H54 (cell line): ENCODE measurements around the gene HTR2C.
"Not testable (repeated sequence)": the region's sequence is repeated elsewhere in the genome, so short reads cannot be mapped to it uniquely, and the experiment has no call there.

Experiments
- DNase-seq: peaks from one replicate; pipeline ENCODE4 v3.0.0; 2011; ENCODE audit warnings: low spot score, mixed read lengths; ENCODE audit not compliant: insufficient read length
- FAIRE-seq: peaks from 3 replicates; lab custom pipeline; 2011; peaks lifted over from hg19 to GRCh38; lab: Jason Lieb, UNC
- POLR2A ChIP-seq: IDR thresholded peaks from 2 replicates; pipeline ENCODE4 v1.6.1; 2011; ENCODE audit warnings: low read depth, mild to moderate bottlenecking, low read length

Gene HTR2C

GRCh38 chrX:114619874-114620273 is 36.0 kb downstream of the HTR2C start:
- TF ChIP-seq POLR2A, result no peak
- FAIRE-seq (no peak), DNase-seq (no peak)

GRCh38 chrX:114626323-114626722 is 42.4 kb downstream of the HTR2C start:
- FAIRE-seq (no peak), DNase-seq (no peak)
- TF ChIP-seq POLR2A, result no peak

GRCh38 chrX:114635986-114636385 is 52.1 kb downstream of the HTR2C start:
- no peak for TF ChIP-seq POLR2A
- DNase-seq (no peak), FAIRE-seq (no peak)

GRCh38 chrX:114650351-114650750 is 66.5 kb downstream of the HTR2C start:
- FAIRE-seq (no peak), DNase-seq (no peak)
- no peak for TF ChIP-seq POLR2A

GRCh38 chrX:114675365-114675764 is 91.5 kb downstream of the HTR2C start:
- FAIRE-seq, result no peak
- TF ChIP-seq POLR2A, result no peak

GRCh38 chrX:114700533-114700932 is 116.6 kb downstream of the HTR2C start:
- DNase-seq, FAIRE-seq: not testable (repeated sequence)

More at GRCh38 chrX:114675365-114675764, 91.5 kb downstream of the HTR2C start:
- DNase-seq, result no peak

- FAIRE-seq, result no peak
- no peak for DNase-seq
- no peak for TF ChIP-seq POLR2A
These were observed 125.5 kb downstream of the HTR2C start for GRCh38 chrX:114709406-114709805.

GRCh38 chrX:114710571-114710970 is 126.7 kb downstream of the HTR2C start:
- TF ChIP-seq POLR2A, result no peak
- no peak for FAIRE-seq

GRCh38 chrX:114712466-114712865 is 128.6 kb downstream of the HTR2C start:
- TF ChIP-seq POLR2A, result no peak
- FAIRE-seq (no peak), DNase-seq (no peak)

More at GRCh38 chrX:114710571-114710970, 126.7 kb downstream of the HTR2C start:
- DNase-seq, result no peak

- TF ChIP-seq POLR2A, result no peak
- FAIRE-seq (no peak), DNase-seq (no peak)
These were observed 131.2 kb downstream of the HTR2C start for GRCh38 chrX:114715096-114715495.

- no peak for DNase-seq
- FAIRE-seq, result no peak
- TF ChIP-seq POLR2A, result no peak
These were observed 134.0 kb downstream of the HTR2C start for GRCh38 chrX:114717921-114718320.

- FAIRE-seq, result no peak
- no peak for TF ChIP-seq POLR2A
- no peak for DNase-seq
These were observed 182.7 kb downstream of the HTR2C start for GRCh38 chrX:114766541-114766940.

GRCh38 chrX:114774691-114775090 is 190.8 kb downstream of the HTR2C start:
- DNase-seq (no peak), FAIRE-seq (no peak)
- TF ChIP-seq POLR2A, result no peak

- FAIRE-seq (no peak), DNase-seq (no peak)
- no peak for TF ChIP-seq POLR2A
These were observed 199.0 kb downstream of the HTR2C start for GRCh38 chrX:114782925-114783324.

- no peak for TF ChIP-seq POLR2A
- DNase-seq (no peak), FAIRE-seq (no peak)
These were observed 203.2 kb downstream of the HTR2C start for GRCh38 chrX:114787061-114787460.

- FAIRE-seq, result no peak
- no peak for TF ChIP-seq POLR2A
- no peak for DNase-seq
These were observed 213.6 kb downstream of the HTR2C start for GRCh38 chrX:114797494-114797893.
